Measurements from ENCODE around the gene LRP1B.
A peak's percentile ranks its signal among the peaks of the same experiment; 100 is the strongest.

The LRP1B gene

GRCh38 chr2:142131010-142131669 is at the start of gene LRP1B:
Gene LRP1B (minus strand): TSS chr2:142131016. CDS start chr2:142130729, 287 bp downstream.
- no peak for DNase-seq

GRCh38 chr2:142179686-142180085 is 48.9 kb upstream of the LRP1B start:
- DNase-seq: no peak

GRCh38 chr2:142178604-142179003 is 47.8 kb upstream of the LRP1B start:
- DNase-seq: no peak

- DNase-seq: no peak
Observed at GRCh38 chr2:142176941-142177340, 46.1 kb upstream of the LRP1B start.

- no peak for DNase-seq
Observed at GRCh38 chr2:142175813-142176338, 45.1 kb upstream of the LRP1B start.

- DNase-seq: no peak
Observed at GRCh38 chr2:142174176-142174575, 43.4 kb upstream of the LRP1B start.

GRCh38 chr2:142170847-142171246 is 40.0 kb upstream of the LRP1B start:
- DNase-seq: no peak

GRCh38 chr2:142165790-142166189 is 35.0 kb upstream of the LRP1B start:
- DNase-seq: peak; percentile 3

GRCh38 chr2:142153601-142154000 is 22.8 kb upstream of the LRP1B start:
- DNase-seq: no peak

- DNase-seq: no peak
Observed at GRCh38 chr2:142150453-142150852, 19.6 kb upstream of the LRP1B start.

GRCh38 chr2:142144547-142144946 is 13.7 kb upstream of the LRP1B start:
- DNase-seq: no peak

- no peak for DNase-seq
Observed at GRCh38 chr2:142142595-142142994, 11.8 kb upstream of the LRP1B start.

GRCh38 chr2:142140434-142140845 is 9.6 kb upstream of the LRP1B start:
- DNase-seq: no peak

GRCh38 chr2:142139384-142139783 is 8.6 kb upstream of the LRP1B start:
- DNase-seq: no peak

- no peak for DNase-seq
Observed at GRCh38 chr2:142136571-142136970, 5.8 kb upstream of the LRP1B start.

GRCh38 chr2:142134911-142135310 is 4.1 kb upstream of the LRP1B start:
- DNase-seq: no peak

- DNase-seq: no peak
Observed at GRCh38 chr2:142130111-142131009, 456 bp downstream of the LRP1B start.

GRCh38 chr2:142128105-142128504 is 2.7 kb downstream of the LRP1B start:
- DNase-seq: no peak

GRCh38 chr2:142127248-142127647 is 3.6 kb downstream of the LRP1B start:
- DNase-seq: no peak

GRCh38 chr2:142124706-142125105 is 6.1 kb downstream of the LRP1B start:
- DNase-seq: no peak

GRCh38 chr2:142119347-142119746 is 11.5 kb downstream of the LRP1B start:
- DNase-seq: no peak

GRCh38 chr2:142112757-142113221 is 18.0 kb downstream of the LRP1B start:
- DNase-seq: no peak

- no peak for DNase-seq
Observed at GRCh38 chr2:142104134-142104758, 26.6 kb downstream of the LRP1B start.

All from MV-4-11 (cell line).